Stimulated activated naive CD4-positive, alpha-beta T cell (primary cell): ENCODE results near the gene LIMS2.

Experiments used
- DNase-seq, 6 experiments: peaks; one replicate each; lab custom pipeline; 2025; lab: John Stamatoyannopoulos, UW

Gene LIMS2

GRCh38 chr2:127675331-127676261 lies at the start of gene LIMS2:
Gene LIMS2, minus strand, starts transcription at chr2:127675530. Its CDS starts 506 bp downstream, at chr2:127675024.
- no peak for DNase-seq

- DNase-seq: no peak
Measured at GRCh38 chr2:127722807-127723206, 47.5 kb upstream of the LIMS2 start.

- DNase-seq: no peak
Measured at GRCh38 chr2:127721978-127722355, 46.6 kb upstream of the LIMS2 start.

- DNase-seq: no peak
Measured at GRCh38 chr2:127721311-127721977, 46.1 kb upstream of the LIMS2 start.

GRCh38 chr2:127719301-127720218 lies 44.2 kb upstream of the LIMS2 start:
- DNase-seq: no peak

- DNase-seq: no peak
Measured at GRCh38 chr2:127718271-127718670, 42.9 kb upstream of the LIMS2 start.

- no peak for DNase-seq
Measured at GRCh38 chr2:127715778-127716449, 40.6 kb upstream of the LIMS2 start.

- no peak for DNase-seq
Measured at GRCh38 chr2:127713562-127713961, 38.2 kb upstream of the LIMS2 start.

GRCh38 chr2:127712999-127713398 lies 37.7 kb upstream of the LIMS2 start:
- no peak for DNase-seq

- no peak for DNase-seq
Measured at GRCh38 chr2:127709336-127709735, 34.0 kb upstream of the LIMS2 start.

GRCh38 chr2:127707890-127708648 lies 32.7 kb upstream of the LIMS2 start:
- no peak for DNase-seq

GRCh38 chr2:127706215-127706990 lies 31.1 kb upstream of the LIMS2 start:
- DNase-seq: no peak

- DNase-seq: no peak
Measured at GRCh38 chr2:127705391-127706065, 30.2 kb upstream of the LIMS2 start.

GRCh38 chr2:127704641-127705390 lies 29.5 kb upstream of the LIMS2 start:
- no peak for DNase-seq

GRCh38 chr2:127703282-127703681 lies 28.0 kb upstream of the LIMS2 start:
- no peak for DNase-seq

- no peak for DNase-seq
Measured at GRCh38 chr2:127702395-127703009, 27.2 kb upstream of the LIMS2 start.

- peak; percentile 63 to 92 (median 82) for DNase-seq
Measured at GRCh38 chr2:127701651-127702394, 26.5 kb upstream of the LIMS2 start.
